Stimulated activated CD8-positive, alpha-beta memory T cell treated with anti-CD3 and anti-CD28 coated beads, Interleukin-7, amount 100 ng/mL, for 1 hour (primary cell): ENCODE results near the gene COL5A1.
"Not testable (repeated sequence)": the region's sequence is repeated elsewhere in the genome, so short reads cannot be mapped to it uniquely, and the experiment has no call there.

Experiments used
- DNase-seq, 2 donors: peaks; one replicate each; pipeline ENCODE4 v3.0.0-alpha.2; 2020; ENCODE audit warnings: low read depth in 2 of 2

Gene COL5A1

GRCh38 chr9:134855231-134855899, 213.8 kb downstream of the COL5A1 start:
- no peak for DNase-seq

- DNase-seq, result no peak
Measured at GRCh38 chr9:134855900-134856377, 214.3 kb downstream of the COL5A1 start.

- DNase-seq, result not testable (repeated sequence)
Measured at GRCh38 chr9:134857451-134857850, 215.8 kb downstream of the COL5A1 start.

GRCh38 chr9:134858051-134858841, 216.6 kb downstream of the COL5A1 start:
- DNase-seq, result no peak

- no peak for DNase-seq
Measured at GRCh38 chr9:134860510-134860909, 218.9 kb downstream of the COL5A1 start.

- no peak for DNase-seq
Measured at GRCh38 chr9:134861595-134862334, 220.2 kb downstream of the COL5A1 start.

GRCh38 chr9:134863306-134863902, 221.8 kb downstream of the COL5A1 start:
- no peak for DNase-seq

- no peak for DNase-seq
Measured at GRCh38 chr9:134863941-134864820, 222.6 kb downstream of the COL5A1 start.

GRCh38 chr9:134864821-134865190, 223.2 kb downstream of the COL5A1 start:
- DNase-seq, result no peak

- DNase-seq, result no peak
Measured at GRCh38 chr9:134867917-134868750, 226.5 kb downstream of the COL5A1 start.

- DNase-seq, result no peak
Measured at GRCh38 chr9:134868751-134869553, 227.3 kb downstream of the COL5A1 start.

GRCh38 chr9:134869554-134870300, 228.1 kb downstream of the COL5A1 start:
- DNase-seq, result no peak

- no peak for DNase-seq
Measured at GRCh38 chr9:134870301-134870694, 228.7 kb downstream of the COL5A1 start.

GRCh38 chr9:134870746-134871662, 229.4 kb downstream of the COL5A1 start:
- no peak for DNase-seq

- no peak for DNase-seq
Measured at GRCh38 chr9:134871697-134872340, 230.2 kb downstream of the COL5A1 start.

GRCh38 chr9:134872482-134873231, 231.1 kb downstream of the COL5A1 start:
- DNase-seq, result no peak
